HL-60 (cell line): ENCODE measurements around the gene BAHCC1.

Experiments
- DNase-seq, 2 experiments: peaks; one replicate each; pipeline ENCODE4 v3.0.0-alpha.2; 2010 to 2020; ENCODE audit warnings: low read depth in 1 of 2, low spot score in 1 of 2
- H3K27ac ChIP-seq: fragments of 250-450 bp; sonication (Bioruptor Pico); replicated peaks from 2 replicates; pipeline ENCODE4 v1.5.1; 2020; ENCODE audit warnings: mild to moderate bottlenecking, moderate library complexity
- H3K27me3 ChIP-seq: fragments of 250-450 bp; sonication (Bioruptor Pico); 2 replicates; pipeline ENCODE4 v1.5.1; 2021; ENCODE audit warnings: mild to moderate bottlenecking, moderate library complexity; ENCODE audit not compliant: insufficient read depth, poor library complexity, severe bottlenecking
- H3K4me3 ChIP-seq: replicated peaks from 2 replicates; pipeline ENCODE4 v1.5.1; 2011; ENCODE audit warnings: mild to moderate bottlenecking, control low read depth, low read length; ENCODE audit not compliant: insufficient read depth
- GABPA ChIP-seq: IDR thresholded peaks from 2 replicates; pipeline ENCODE4 v1.6.1; 2012; ENCODE audit warnings: low read depth
- POLR2AphosphoS5 ChIP-seq: IDR thresholded peaks from 2 replicates; pipeline ENCODE4 v1.6.1; 2012; ENCODE audit warnings: low read depth
- REST ChIP-seq: IDR thresholded peaks from 2 replicates; pipeline ENCODE4 v1.6.1; 2012; ENCODE audit warnings: low read depth; ENCODE audit not compliant: insufficient replicate concordance
- SPI1 ChIP-seq: IDR thresholded peaks from 2 replicates; pipeline ENCODE4 v1.6.1; 2012; ENCODE audit warnings: low read depth, mild to moderate bottlenecking, borderline replicate concordance
- TF ChIP-seq, protein P1 (sequence below): IDR thresholded peaks from one replicate; pipeline ENCODE4 v1.5.1; 2011; ENCODE audit warnings: low read length, control low read depth, inconsistent platforms; ENCODE audit not compliant: insufficient read depth

The BAHCC1 gene

GRCh38 chr17:81456798-81457197, 61.5 kb downstream of the BAHCC1 start:
- DNase-seq, result no peak
- Histone ChIP-seq H3K27ac (peak overlapping the region; percentile 90), H3K27me3 (no peaks in the 10 kb centered on the region), H3K4me3 (no peak overlapping the region)
- TF ChIP-seq POLR2AphosphoS5 (no peak), SPI1 (no peak), GABPA (no peak), REST (no peak)
- TF ChIP-seq, protein P1, sequence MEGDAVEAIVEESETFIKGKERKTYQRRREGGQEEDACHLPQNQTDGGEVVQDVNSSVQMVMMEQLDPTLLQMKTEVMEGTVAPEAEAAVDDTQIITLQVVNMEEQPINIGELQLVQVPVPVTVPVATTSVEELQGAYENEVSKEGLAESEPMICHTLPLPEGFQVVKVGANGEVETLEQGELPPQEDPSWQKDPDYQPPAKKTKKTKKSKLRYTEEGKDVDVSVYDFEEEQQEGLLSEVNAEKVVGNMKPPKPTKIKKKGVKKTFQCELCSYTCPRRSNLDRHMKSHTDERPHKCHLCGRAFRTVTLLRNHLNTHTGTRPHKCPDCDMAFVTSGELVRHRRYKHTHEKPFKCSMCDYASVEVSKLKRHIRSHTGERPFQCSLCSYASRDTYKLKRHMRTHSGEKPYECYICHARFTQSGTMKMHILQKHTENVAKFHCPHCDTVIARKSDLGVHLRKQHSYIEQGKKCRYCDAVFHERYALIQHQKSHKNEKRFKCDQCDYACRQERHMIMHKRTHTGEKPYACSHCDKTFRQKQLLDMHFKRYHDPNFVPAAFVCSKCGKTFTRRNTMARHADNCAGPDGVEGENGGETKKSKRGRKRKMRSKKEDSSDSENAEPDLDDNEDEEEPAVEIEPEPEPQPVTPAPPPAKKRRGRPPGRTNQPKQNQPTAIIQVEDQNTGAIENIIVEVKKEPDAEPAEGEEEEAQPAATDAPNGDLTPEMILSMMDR, result no peak

GRCh38 chr17:81457401-81457800, 62.1 kb downstream of the BAHCC1 start:
- H3K4me3 ChIP-seq, result no peak overlapping the region
- H3K27me3 ChIP-seq, result no peaks in the 10 kb centered on the region
- no peak for DNase-seq
- H3K27ac ChIP-seq, result peak overlapping the region; percentile 90
- TF ChIP-seq POLR2AphosphoS5, result no peak; the same call in 1 of the 2 replicates
- TF ChIP-seq SPI1, result no peak
- TF ChIP-seq, protein P1, result no peak
- TF ChIP-seq GABPA, result no peak
- TF ChIP-seq REST, result no peak

DNA sequence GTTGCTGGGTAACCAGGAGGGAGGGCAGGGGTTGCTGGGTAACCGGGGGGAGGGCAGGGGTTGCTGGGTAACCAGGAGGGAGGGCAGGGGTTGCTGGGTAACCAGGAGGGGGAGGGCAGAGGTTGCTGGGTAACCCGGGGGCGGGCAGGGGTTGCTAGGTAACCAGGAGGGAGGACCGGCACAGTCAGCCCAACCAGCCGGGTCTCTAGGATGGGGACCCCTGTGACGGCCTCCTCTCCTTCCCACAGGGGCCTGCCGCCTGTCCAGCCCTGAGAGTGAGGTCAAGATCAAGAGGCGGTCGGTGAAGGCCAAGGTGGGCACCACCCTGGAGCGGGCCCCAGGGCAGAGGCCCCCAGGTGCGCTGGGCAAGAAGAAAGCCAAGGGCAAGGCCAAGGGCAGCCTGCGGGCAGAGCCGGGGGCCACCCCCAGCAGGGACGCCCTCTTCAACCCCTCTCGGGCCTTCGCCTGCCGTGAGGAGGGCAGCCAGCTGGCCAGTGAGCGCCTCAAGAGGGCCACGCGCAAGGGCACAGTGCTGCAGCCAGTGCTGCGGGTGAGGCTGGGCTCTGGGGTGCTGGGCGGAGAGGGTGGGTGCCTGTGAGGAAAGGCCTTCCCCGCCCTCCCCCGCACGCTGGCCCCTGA, 62.8 kb downstream of the BAHCC1 start:
- Histone ChIP-seq H3K4me3 (no peak overlapping the region), H3K27ac (peak overlapping the region; percentile 94), H3K27me3 (no peaks in the 10 kb centered on the region)
- no peak for TF ChIP-seq GABPA
- no peak for TF ChIP-seq REST
- TF ChIP-seq POLR2AphosphoS5, result no peak
- TF ChIP-seq, protein P1, result no peak
- TF ChIP-seq SPI1, result no peak
- peak in 1 of 2 experiments; percentile 52 for DNase-seq
